Ovary (tissue), 9 donors: ENCODE results near the gene TECTB. TPM values are rescaled to one million over a fixed set of nuclear protein-coding genes. Genes with fewer than 3 reads are reported as not detected.

ENCODE experiments used
- DNase-seq, 5 donors: peaks; one replicate each; pipeline ENCODE4 v3.0.0-alpha.2; 2019 to 2020
- H3K27ac ChIP-seq, 2 donors: fragments of 200-600 bp; one replicate each; pipeline versions ENCODE4 v1.5.1 to v1.8.0; 2019 to 2022
- H3K27me3 ChIP-seq: fragments of 200-600 bp; one replicate; pipeline ENCODE4 v1.8.0; 2022
- H3K36me3 ChIP-seq: fragments of 200-600 bp; sonication (generic); one replicate; pipeline ENCODE4 v1.5.1; 2019
- H3K4me1 ChIP-seq: one replicate; pipeline ENCODE4 v1.8.1; 2013; ENCODE audit warnings: mild to moderate bottlenecking, moderate library complexity; ENCODE audit not compliant: insufficient read depth
- H3K4me3 ChIP-seq: fragments of 200-600 bp; sonication (generic); one replicate; pipeline ENCODE4 v1.5.1; 2017
- H3K9me3 ChIP-seq, 2 donors: fragments of 200-600 bp in 1 of 2; sonication (generic) in 1 of 2; one replicate each; pipeline versions ENCODE4 v1.5.1 to v1.8.1; 2013 to 2019; ENCODE audit warnings: mild to moderate bottlenecking in 1 of 2, moderate library complexity in 1 of 2
- CTCF ChIP-seq, 3 donors: fragments of 450-650 bp in 2 of 3; fragments of 200-600 bp in 1 of 3; IDR thresholded peaks; one replicate each; pipeline versions ENCODE4 v1.5.1 to v1.8.0; 2016 to 2022; ENCODE audit warnings: antibody characterized with exemption in 3 of 3, mild to moderate bottlenecking in 1 of 3
- EP300 ChIP-seq: sonication (generic); formaldehyde crosslinking; IDR thresholded peaks from one replicate; pipeline ENCODE4 v1.6.1; 2017; ENCODE audit warnings: antibody characterized with exemption
- POLR2A ChIP-seq: fragments of 450-650 bp; IDR thresholded peaks from one replicate; pipeline ENCODE4 v1.6.1; 2017; ENCODE audit warnings: antibody characterized with exemption, mild to moderate bottlenecking, moderate library complexity
- WGBS, 3 donors: extraction: QIAGEN DNeasy Blood & Tissue Kit in 1 of 3; methylation state at CpG; one replicate each; pipeline versions ENCODE4 v1.1.5 to v1.1.7; 2013 to 2017; 5-methylcytosine and 5-hydroxymethylcytosine counted together
- intact Hi-C, 4 donors: fragments of 100-400 bp; cut with DNase I; formaldehyde crosslinking; loops; one replicate each; pipeline versions ENCODE4 v1.11.0 to v1.15.1; 2022 to 2023
- polyA plus RNA-seq, 2 donors: library from polyadenylated mRNA; stranded (reverse); fragments of 200-250 nt in 1 of 2; fragments of 350-450 nt in 1 of 2; fragmentation: Illumina TruSeq in 1 of 2; extraction: RNeasy Lipid Tissue Mini Kit (QIAGEN cat#74804) in 1 of 2; gene quantifications; one replicate each; pipeline ENCODE4 v1.2.3, GENCODE V29; 2013 to 2014
- total RNA-seq, 7 donors: library from RNA; depleted of rRNA in 2 of 7; stranded (reverse); fragments of >200 nt in 2 of 7; fragmentation: NEBNext Ultra II Directional in 3 of 7; extraction: Animal tissue kit (Norgen Biotek cat#: 25700) in 3 of 7; gene quantifications; one replicate each; pipeline versions ENCODE4 v1.1.0 to v1.2.4, GENCODE V29; 2016 to 2023
- donor health status: DM: no; HTN: no; CAD: no; lungs with moderate emphysema.
- donor health status: DM: no; HTN: no; CAD: no.
- donor health status: Bipolar disorder and iron deficiency.
- donor health status: DM: yes; HTN: yes; CAD: no.
- donor health status: DM: no; HTN: no; CAD: no.
- donor health status: DM: yes; HTN: yes; CAD: no.

TECTB gene
- total and polyA plus RNA-seq, 9 donors: 0.07 TPM; not detected in 8

DNA sequence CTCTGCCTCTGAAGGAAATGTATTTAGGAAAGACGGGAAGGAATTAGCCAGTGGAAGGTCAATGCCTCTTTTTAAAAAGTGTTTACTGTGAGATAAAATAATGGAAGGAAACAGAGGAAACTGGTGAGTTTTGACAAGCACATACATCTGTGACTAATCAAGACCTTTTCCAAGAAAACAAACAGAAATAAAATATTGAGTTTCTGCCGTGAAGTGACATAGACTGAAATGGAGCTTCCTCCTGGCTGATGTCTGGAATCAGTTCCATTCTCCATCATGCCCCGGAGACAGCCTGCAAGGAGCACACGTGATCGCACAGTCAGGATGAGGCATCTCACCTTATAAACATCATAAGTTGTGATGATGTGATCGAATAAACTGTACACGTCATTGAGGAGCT is 30.7 kb downstream of the TECTB start:
- intact Hi-C loops: no loop called here
- Histone ChIP-seq H3K4me3 (no peak overlapping the region), H3K9me3 (no peaks in the 10 kb centered on the region), H3K27ac (no peak overlapping the region), H3K4me1 (no peaks in the 10 kb centered on the region), H3K36me3 (no peaks in the 10 kb centered on the region), H3K27me3 (no peaks in the 10 kb centered on the region)
- WGBS, 3 donors: 55 to 70% (median 57%) methylated on average over 7 of the region's 7 CpGs
- no peak for TF ChIP-seq EP300
- no peak for TF ChIP-seq CTCF (IDR thresholded peaks at IDR 0.05)
- no peak for TF ChIP-seq POLR2A
- no peak for DNase-seq

DNA sequence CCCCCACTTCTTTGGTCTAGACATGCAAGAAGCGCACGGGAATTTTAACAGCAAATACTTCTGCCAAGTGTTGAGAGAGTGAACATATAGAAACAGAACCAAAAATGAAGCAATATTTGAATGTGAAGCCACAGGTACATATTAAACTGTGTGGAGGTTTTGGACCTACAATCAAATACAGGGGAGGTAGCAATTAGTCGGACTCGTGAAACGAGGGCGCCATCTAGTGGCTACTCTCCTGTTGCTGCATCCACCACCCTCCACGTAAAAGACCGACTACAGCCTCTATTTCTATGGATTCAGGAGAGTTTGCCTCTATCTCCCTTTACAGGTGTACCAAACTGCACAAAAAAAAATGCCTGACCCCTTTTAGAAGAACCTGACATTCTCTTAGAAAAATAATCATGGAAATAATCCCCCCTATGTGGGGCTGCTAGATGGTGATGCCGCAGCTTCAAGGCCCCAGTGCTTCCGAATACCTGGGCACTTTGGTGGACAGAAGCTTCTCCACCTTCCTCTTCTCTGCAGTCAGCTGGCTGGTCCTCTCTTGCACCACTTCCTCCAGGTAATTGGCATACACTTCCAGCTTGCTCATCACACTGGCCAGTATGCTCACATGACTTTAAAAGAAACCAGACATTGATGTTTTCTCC is 31.7 kb downstream of the TECTB start:
- no peaks in the 10 kb centered on the region for H3K4me1 ChIP-seq
- H3K9me3 ChIP-seq: no peaks in the 10 kb centered on the region
- no peak for TF ChIP-seq EP300
- peak in 2 of 3 donors; percentile 30 to 42 for TF ChIP-seq CTCF (IDR thresholded peaks at IDR 0.05)
- intact Hi-C loops: no loop called here
- no peaks in the 10 kb centered on the region for H3K27me3 ChIP-seq
- DNase-seq: peak; percentile 66 to 81 (median 75)
- H3K27ac ChIP-seq: no peak overlapping the region
- no peak overlapping the region for H3K4me3 ChIP-seq
- 23 to 26% (median 24%) methylated on average over 10 of the region's 10 CpGs for WGBS, 3 donors
- H3K36me3 ChIP-seq: no peaks in the 10 kb centered on the region

- no peaks in the 10 kb centered on the region for H3K36me3 ChIP-seq
- no peak overlapping the region for H3K27ac ChIP-seq
- H3K4me3 ChIP-seq: no peak overlapping the region
- no peaks in the 10 kb centered on the region for H3K27me3 ChIP-seq
- no peak for TF ChIP-seq EP300
- TF ChIP-seq CTCF (IDR thresholded peaks at IDR 0.05): no peak
- TF ChIP-seq POLR2A: no peak
- WGBS, 3 donors: 65 to 82% (median 81%) methylated on average over 3 of the region's 3 CpGs
- no peaks in the 10 kb centered on the region for H3K4me1 ChIP-seq
- intact Hi-C loops: no loop called here
- no peaks in the 10 kb centered on the region for H3K9me3 ChIP-seq
- no peak for DNase-seq
These were observed 44.5 kb downstream of the TECTB start for GRCh38 chr10:112327678-112328077.

- 44 to 62% (median 44%) methylated on average over 4 of the region's 4 CpGs for WGBS, 3 donors
- H3K27ac ChIP-seq: no peak overlapping the region
- H3K27me3 ChIP-seq: no peaks in the 10 kb centered on the region
- no peaks in the 10 kb centered on the region for H3K9me3 ChIP-seq
- TF ChIP-seq CTCF (IDR thresholded peaks at IDR 0.05): no peak
- TF ChIP-seq POLR2A: no peak
- TF ChIP-seq EP300: no peak
- H3K4me3 ChIP-seq: no peak overlapping the region
- DNase-seq: no peak
- intact Hi-C loops: no loop called here
- no peaks in the 10 kb centered on the region for H3K4me1 ChIP-seq
- H3K36me3 ChIP-seq: no peaks in the 10 kb centered on the region
These were observed 47.0 kb downstream of the TECTB start for GRCh38 chr10:112330162-112330561.
